HCT116 (cell line): ENCODE results near the gene SCUBE2. TPM values are rescaled to one million over a fixed set of nuclear protein-coding genes. Genes with fewer than 3 reads are reported as not detected.

Source experiments
- ATAC-seq: fragments of 200-7000 bp; cut with Tn5 transposase; 2 replicates; pipeline ENCODE4 v1.9.1; 2020; ENCODE audit warnings: mild to moderate bottlenecking, moderate library complexity
- BruUV-seq: library from RNA; stranded (reverse); fragments of 400-500 nt; replicated peaks from 2 replicates; lab custom pipeline; 2021; lab: Mats Ljungman, UMichigan
- CTCF ChIA-PET: fragments of 300-600 bp; sonication (Branson Sonifier 250); formaldehyde crosslinking; loops from one replicate; lab custom pipeline; 2021; ENCODE audit warnings: antibody characterized with exemption; lab: Charles Lee
- POLR2A ChIA-PET: fragments of 300-600, 350-600 bp; sonication (Branson Sonifier 250); formaldehyde crosslinking; loops from one replicate; lab custom pipeline; 2021; ENCODE audit warnings: antibody characterized with exemption; lab: Charles Lee
- RAD21 ChIA-PET, 2 experiments: fragments of 300-600 bp; sonication (Branson Sonifier 250); formaldehyde crosslinking; loops; one replicate each; lab custom pipeline; 2023; ENCODE audit warnings: low total read pairs in 2 of 2; ENCODE audit not compliant: uncharacterized antibody in 2 of 2, unreplicated experiment in 2 of 2, low non-redundant PET in 1 of 2; lab: Charles Lee
- DNase-seq: peaks from one replicate; pipeline ENCODE4 v3.0.0-alpha.2; 2010; ENCODE audit warnings: low read depth, low spot score
- H2AFZ ChIP-seq: fragments of 200-600 bp; shearing (Covaris generic), sonication (generic); 2 replicates; pipeline ENCODE4 v1.6.1; 2017; ENCODE audit warnings: low read depth, mixed run types, mixed read lengths, antibody characterized with exemption, low read length; ENCODE audit not compliant: poor library complexity, severe bottlenecking
- H3K27ac ChIP-seq: 2 replicates; pipeline ENCODE4 v1.5.1; 2012; ENCODE audit warnings: low read depth, low read length
- H3K27me3 ChIP-seq: fragments of 200-600 bp; sonication (generic); 2 replicates; pipeline ENCODE4 v1.6.1; 2016; ENCODE audit warnings: mixed run types, low read length, mixed read lengths; ENCODE audit not compliant: insufficient read depth
- H3K36me3 ChIP-seq, 2 experiments: fragments of 200-500 bp in 1 of 2; fragments of 200-600 bp in 1 of 2; sonication (Bioruptor generic) in 1 of 2; sonication (generic) in 1 of 2; 2 replicates each; pipeline versions ENCODE4 v1.5.1 to v1.6.1; 2014 to 2016; ENCODE audit warnings: low read length in 2 of 2, inconsistent platforms in 1 of 2, mixed read lengths in 1 of 2, mixed run types in 1 of 2; ENCODE audit not compliant: insufficient read depth in 2 of 2, control insufficient read depth in 1 of 2
- H3K4me1 ChIP-seq, 2 experiments: fragments of 200-600 bp in 1 of 2; sonication (generic) in 1 of 2; 2 replicates each; pipeline versions ENCODE4 v1.5.1 to v1.6.1; 2012 to 2017; ENCODE audit warnings: low read length in 2 of 2, inconsistent platforms in 1 of 2, mild to moderate bottlenecking in 1 of 2, mixed read lengths in 1 of 2, mixed run types in 1 of 2, moderate library complexity in 1 of 2; ENCODE audit not compliant: insufficient read depth in 2 of 2, control insufficient read depth in 1 of 2
- H3K4me2 ChIP-seq: fragments of 200-600 bp; sonication (generic); 2 replicates; pipeline ENCODE4 v1.6.1; 2017; ENCODE audit warnings: mixed run types, low read length, mixed read lengths
- H3K4me3 ChIP-seq, 2 experiments: fragments of 200-600 bp in 1 of 2; sonication (generic) in 1 of 2; replicated peaks in 1 of 2; 2 replicates each; pipeline ENCODE4 v1.5.1; 2011 to 2016; ENCODE audit warnings: low read length in 2 of 2, control low read depth in 1 of 2, low read depth in 1 of 2, mild to moderate bottlenecking in 1 of 2, mixed read lengths in 1 of 2, mixed run types in 1 of 2
- H3K79me2 ChIP-seq: fragments of 200-600 bp; sonication (generic); 2 replicates; pipeline ENCODE4 v1.6.1; 2017; ENCODE audit warnings: mild to moderate bottlenecking, mixed run types, low read length, moderate library complexity, mixed read lengths; ENCODE audit not compliant: insufficient read depth
- H3K9ac ChIP-seq: fragments of 200-600 bp; sonication (generic); 2 replicates; pipeline ENCODE4 v1.6.1; 2016; ENCODE audit warnings: low read length, mixed read lengths
- H3K9me2 ChIP-seq: fragments of 200-600 bp; sonication (generic), shearing (Covaris generic); 2 replicates; pipeline ENCODE4 v1.6.1; 2017; ENCODE audit warnings: mixed run types, mild to moderate bottlenecking, moderate library complexity; ENCODE audit not compliant: insufficient read depth
- H3K9me3 ChIP-seq, 2 experiments: fragments of 200-500 bp in 1 of 2; fragments of 200-600 bp in 1 of 2; sonication (Bioruptor generic) in 1 of 2; sonication (generic) in 1 of 2; 2 replicates each; pipeline ENCODE4 v1.6.1; 2014 to 2017; ENCODE audit warnings: low read length in 2 of 2, mixed read lengths in 2 of 2, inconsistent platforms in 1 of 2, low read depth in 1 of 2, mild to moderate bottlenecking in 1 of 2, mixed run types in 1 of 2, moderate library complexity in 1 of 2; ENCODE audit not compliant: control insufficient read depth in 1 of 2, insufficient read depth in 1 of 2
- H4K20me1 ChIP-seq: fragments of 200-600 bp; sonication (generic), shearing (Covaris generic); 2 replicates; pipeline ENCODE4 v1.6.1; 2017; ENCODE audit warnings: mixed run types, mild to moderate bottlenecking, moderate library complexity; ENCODE audit not compliant: insufficient read depth
- ATF3 ChIP-seq: IDR thresholded peaks from 2 replicates; pipeline ENCODE4 v1.6.1; 2012
- EZH2phosphoT487 ChIP-seq: fragments of 200-600 bp; IDR thresholded peaks from 2 replicates; pipeline ENCODE4 v1.6.1; 2018; ENCODE audit warnings: antibody characterized with exemption, borderline replicate concordance
- POLR2AphosphoS5 ChIP-seq: IDR thresholded peaks from 2 replicates; pipeline ENCODE4 v1.6.1; 2011; ENCODE audit warnings: mild to moderate bottlenecking, low read depth, low read length, moderate library complexity
- REST ChIP-seq: IDR thresholded peaks from 2 replicates; pipeline ENCODE4 v1.6.1; 2012; ENCODE audit warnings: low read depth
- intact Hi-C: fragments of 100-400 bp; cut with micrococcal nuclease; formaldehyde crosslinking; loops from 2 replicates; pipeline ENCODE4 v1.10.0; 2022
- total RNA-seq: library from RNA; stranded (reverse); gene quantifications from one replicate; pipeline ENCODE4 v1.2.1, GENCODE V29; 2021; ENCODE audit not compliant: unreplicated experiment

Gene SCUBE2
- total RNA-seq, 1 experiment from 2014 or later = 1.3 TPM

GRCh38 chr11:9008011-9008550 is 83.3 kb downstream of the SCUBE2 start:
- Histone ChIP-seq H2AFZ (no peak overlapping the region), H3K36me3 (no peaks in the 10 kb centered on the region), H3K9ac (no peak overlapping the region), H4K20me1 (no peaks in the 10 kb centered on the region), H3K9me3 (no peaks in the 10 kb centered on the region), H3K9me2 (no peaks in the 10 kb centered on the region)
- ChIA-PET RAD21 (no interaction called here), CTCF (no interaction called here)
- TF ChIP-seq EZH2phosphoT487 = no peak
- TF ChIP-seq REST = no peak
- TF ChIP-seq, all 23 proteins: peak for 0
- no TSS peak for BruUV-seq
- no peaks in the 10 kb centered on the region for H3K79me2 ChIP-seq
- H3K27ac ChIP-seq = no peak overlapping the region
- ATAC-seq (no peak), DNase-seq (no peak)
- H3K4me3 ChIP-seq = no peak overlapping the region
- no peak overlapping the region for H3K4me2 ChIP-seq
- intact Hi-C loops = no loop called here
- POLR2A ChIA-PET = no interaction called here
- no peaks in the 10 kb centered on the region for H3K27me3 ChIP-seq
- no peaks in the 10 kb centered on the region for H3K4me1 ChIP-seq

GRCh38 chr11:9005087-9005486 is 86.3 kb downstream of the SCUBE2 start:
- H3K9me2 ChIP-seq = no peaks in the 10 kb centered on the region
- no peak for TF ChIP-seq POLR2AphosphoS5
- no peak for TF ChIP-seq ATF3
- no peaks in the 10 kb centered on the region for H3K9me3 ChIP-seq
- no peaks in the 10 kb centered on the region for H4K20me1 ChIP-seq
- no peak for DNase-seq
- H3K27ac ChIP-seq = no peak overlapping the region
- ATAC-seq = no peak
- POLR2A ChIA-PET = no interaction called here
- H3K9ac ChIP-seq = no peak overlapping the region
- intact Hi-C loops = no loop called here
- H3K4me3 ChIP-seq = no peak overlapping the region
- no peak overlapping the region for H2AFZ ChIP-seq
- H3K27me3 ChIP-seq = no peaks in the 10 kb centered on the region
- RAD21 ChIA-PET = no interaction called here
- no peaks in the 10 kb centered on the region for H3K79me2 ChIP-seq
- peaks cover 0 to 5% of the 10 kb centered on the region in 2 experiments; a peak in 1 of 4 replicates for H3K4me1 ChIP-seq
- CTCF ChIA-PET = interaction anchor here (1.7 kb wide), 1 partner anchor 11 kb away, joined by 6 read pairs; no protein-coding TSS in a partner anchor
- H3K4me2 ChIP-seq = no peak overlapping the region
- no peaks in the 10 kb centered on the region for H3K36me3 ChIP-seq
- no TSS peak for BruUV-seq
